HG03135 (cell line): ENCODE results near the gene URB2.
"Not testable (repeated sequence)": the region's sequence is repeated elsewhere in the genome, so short reads cannot be mapped to it uniquely, and the experiment has no call there.

Experiments used
- ATAC-seq: cut with Tn5 transposase; IDR thresholded peaks from one replicate; pipeline ENCODE4 v1.9.1; 2021; ENCODE audit warnings: mild to moderate bottlenecking, moderate library complexity; ENCODE audit not compliant: unreplicated experiment

The URB2 gene

GRCh38 chr1:229625915-229626831 lies at the start of gene URB2, which contains the start of gene TAF5L:
URB2 (plus strand) TSS chr1:229626247; CDS start chr1:229627634, 1,387 bp downstream.
TAF5L (minus strand) TSS chr1:229626122; CDS start chr1:229614482, 11,640 bp downstream.
- peak; percentile 88 for ATAC-seq

- no peak for ATAC-seq
These were observed 47.6 kb upstream of the URB2 start for GRCh38 chr1:229578168-229579058.

- ATAC-seq: peak; percentile 66
These were observed 46.9 kb upstream of the URB2 start for GRCh38 chr1:229579059-229579673.

- no peak for ATAC-seq
These were observed 44.6 kb upstream of the URB2 start for GRCh38 chr1:229581485-229581884.

- ATAC-seq: no peak
These were observed 43.9 kb upstream of the URB2 start for GRCh38 chr1:229582011-229582694.

GRCh38 chr1:229582715-229583114 lies 43.3 kb upstream of the URB2 start:
- ATAC-seq: no peak

- no peak for ATAC-seq
These were observed 40.7 kb upstream of the URB2 start for GRCh38 chr1:229585338-229585737.

- ATAC-seq: no peak
These were observed 35.9 kb upstream of the URB2 start for GRCh38 chr1:229590119-229590518.

- no peak for ATAC-seq
These were observed 32.2 kb upstream of the URB2 start for GRCh38 chr1:229593800-229594199.

GRCh38 chr1:229594227-229595008 lies 31.6 kb upstream of the URB2 start:
- ATAC-seq: no peak

GRCh38 chr1:229595876-229596275 lies 30.2 kb upstream of the URB2 start:
- ATAC-seq: not testable (repeated sequence)

GRCh38 chr1:229596925-229597699 lies 28.9 kb upstream of the URB2 start:
- no peak for ATAC-seq

GRCh38 chr1:229597877-229598276 lies 28.2 kb upstream of the URB2 start:
- ATAC-seq: no peak

GRCh38 chr1:229599218-229599954 lies 26.7 kb upstream of the URB2 start:
- ATAC-seq: no peak

- ATAC-seq: no peak
These were observed 25.8 kb upstream of the URB2 start for GRCh38 chr1:229600229-229600628.

- ATAC-seq: no peak
These were observed 22.6 kb upstream of the URB2 start for GRCh38 chr1:229603371-229604005.

GRCh38 chr1:229607370-229607769 lies 18.7 kb upstream of the URB2 start:
- no peak for ATAC-seq

- no peak for ATAC-seq
These were observed 17.5 kb upstream of the URB2 start for GRCh38 chr1:229608590-229608989.
